BJ (cell line): ENCODE measurements around the gene AEBP2. TPM values are rescaled to one million over a fixed set of nuclear protein-coding genes. Genes with fewer than 3 reads are reported as not detected.

Experiments used
- CTCF ChIA-PET: fragments of 350-600 bp; formaldehyde crosslinking; extraction: SDS; loops from one replicate; lab custom pipeline; 2021; ENCODE audit warnings: antibody characterized with exemption, inconsistent platforms; lab: Yijun Ruan, JAX
- POLR2A ChIA-PET: fragments of 300-600 bp; sonication (Branson Sonifier 250); formaldehyde crosslinking; extraction: SDS; loops from one replicate; lab custom pipeline; 2021; ENCODE audit warnings: antibody characterized with exemption; lab: Charles Lee
- DNase-seq: peaks from one replicate; pipeline ENCODE4 v3.0.0-alpha.2; 2011; ENCODE audit warnings: low read depth
- H3K27me3 ChIP-seq: 2 replicates; pipeline ENCODE4 v1.6.0; 2011; ENCODE audit warnings: low read length; ENCODE audit not compliant: control insufficient read depth, insufficient read depth
- H3K36me3 ChIP-seq: 2 replicates; pipeline ENCODE4 v1.5.1; 2011; ENCODE audit warnings: low read length; ENCODE audit not compliant: control insufficient read depth, insufficient read depth
- H3K4me3 ChIP-seq: 2 replicates; pipeline ENCODE4 v1.5.1; 2011; ENCODE audit warnings: low read depth, mild to moderate bottlenecking, control low read depth, low read length
- polyA plus RNA-seq: library from polyadenylated mRNA; depleted of rRNA; stranded (reverse); fragments of >200 nt; gene quantifications from 2 replicates; pipeline ENCODE4 v1.2.3, GENCODE V29; 2011
- TF ChIP-seq, protein P1 (sequence below): IDR thresholded peaks from 2 replicates; pipeline ENCODE4 v1.5.1; 2011; ENCODE audit warnings: low read depth, mild to moderate bottlenecking, control low read depth, inconsistent platforms, low read length, moderate library complexity; ENCODE audit not compliant: insufficient read depth

The AEBP2 gene
- polyA plus RNA-seq, 1 experiment: 6.3 TPM

DNA sequence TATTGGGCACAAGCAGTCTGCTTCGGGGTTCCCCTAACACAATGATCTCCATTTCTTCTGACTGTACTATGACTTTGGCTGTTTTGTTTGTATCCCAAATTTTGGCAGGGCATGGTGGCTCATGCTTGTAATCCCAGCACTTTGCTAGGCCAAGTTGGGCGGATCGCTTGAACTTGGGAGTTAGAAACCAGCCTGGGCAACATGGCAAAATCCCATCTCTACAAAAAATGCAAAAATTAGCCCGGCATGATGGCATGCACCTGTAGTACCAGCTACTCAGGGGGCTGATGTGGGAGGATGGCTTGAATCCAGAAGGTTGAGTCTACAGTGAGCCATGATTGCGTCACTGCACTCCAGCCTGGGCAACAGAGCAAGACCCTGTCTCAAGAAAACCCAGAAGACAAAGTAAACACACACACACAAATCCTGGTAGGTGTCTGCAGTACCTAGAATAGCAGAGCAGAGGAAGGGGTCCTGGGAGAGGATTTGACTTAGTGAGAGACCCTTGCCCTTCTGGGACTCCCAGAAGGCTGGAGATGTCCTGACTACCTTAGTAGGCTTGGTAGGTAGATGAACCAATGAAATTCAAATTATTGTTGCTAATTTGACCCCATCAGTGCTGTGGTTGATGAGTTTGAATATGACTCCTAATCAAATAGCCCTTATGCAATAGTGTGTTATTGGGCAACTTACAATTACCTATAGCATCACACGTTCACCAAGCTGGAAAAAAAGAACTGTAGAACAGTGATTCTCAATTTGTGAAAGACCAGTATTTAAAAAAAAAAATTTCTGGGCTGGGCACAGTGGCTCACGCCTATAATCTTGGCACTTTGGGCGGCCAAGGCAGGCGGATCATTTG is 6.8 kb upstream of the AEBP2 start:
- H3K36me3 ChIP-seq: no peaks in the 10 kb centered on the region
- no peaks in the 10 kb centered on the region for H3K27me3 ChIP-seq
- POLR2A ChIA-PET: interaction anchor here (0.6 kb wide), 2 partner anchors 9 to 119 kb away, joined by 3 to 7 read pairs; no protein-coding TSS in a partner anchor
- no peak for DNase-seq
- no peak overlapping the region for H3K4me3 ChIP-seq
- TF ChIP-seq, protein P1, sequence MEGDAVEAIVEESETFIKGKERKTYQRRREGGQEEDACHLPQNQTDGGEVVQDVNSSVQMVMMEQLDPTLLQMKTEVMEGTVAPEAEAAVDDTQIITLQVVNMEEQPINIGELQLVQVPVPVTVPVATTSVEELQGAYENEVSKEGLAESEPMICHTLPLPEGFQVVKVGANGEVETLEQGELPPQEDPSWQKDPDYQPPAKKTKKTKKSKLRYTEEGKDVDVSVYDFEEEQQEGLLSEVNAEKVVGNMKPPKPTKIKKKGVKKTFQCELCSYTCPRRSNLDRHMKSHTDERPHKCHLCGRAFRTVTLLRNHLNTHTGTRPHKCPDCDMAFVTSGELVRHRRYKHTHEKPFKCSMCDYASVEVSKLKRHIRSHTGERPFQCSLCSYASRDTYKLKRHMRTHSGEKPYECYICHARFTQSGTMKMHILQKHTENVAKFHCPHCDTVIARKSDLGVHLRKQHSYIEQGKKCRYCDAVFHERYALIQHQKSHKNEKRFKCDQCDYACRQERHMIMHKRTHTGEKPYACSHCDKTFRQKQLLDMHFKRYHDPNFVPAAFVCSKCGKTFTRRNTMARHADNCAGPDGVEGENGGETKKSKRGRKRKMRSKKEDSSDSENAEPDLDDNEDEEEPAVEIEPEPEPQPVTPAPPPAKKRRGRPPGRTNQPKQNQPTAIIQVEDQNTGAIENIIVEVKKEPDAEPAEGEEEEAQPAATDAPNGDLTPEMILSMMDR: no peak
- CTCF ChIA-PET: no interaction called here

DNA sequence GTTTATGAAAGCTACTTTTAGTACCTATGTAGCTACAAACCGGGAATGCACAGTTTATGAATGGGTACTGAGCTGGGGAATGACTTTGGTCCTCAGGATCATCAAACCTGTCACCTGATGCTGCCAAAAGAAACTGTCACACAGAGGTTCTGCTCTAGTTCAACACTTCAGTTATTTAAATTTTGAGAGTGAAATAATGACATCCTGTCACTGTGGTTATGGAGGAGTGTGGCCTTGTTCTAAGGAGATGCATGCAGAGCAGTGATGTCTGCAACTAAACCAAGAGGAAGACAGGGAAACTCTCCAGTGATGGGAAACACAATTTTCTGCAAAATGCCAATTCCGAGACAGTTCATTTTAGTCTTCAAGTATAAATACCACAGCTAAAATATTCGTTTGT is 4.8 kb upstream of the AEBP2 start:
- DNase-seq: no peak
- H3K4me3 ChIP-seq: no peak overlapping the region
- TF ChIP-seq, protein P1: no peak
- ChIA-PET POLR2A (no interaction called here), CTCF (no interaction called here)
- no peaks in the 10 kb centered on the region for H3K27me3 ChIP-seq
- H3K36me3 ChIP-seq: no peaks in the 10 kb centered on the region

DNA sequence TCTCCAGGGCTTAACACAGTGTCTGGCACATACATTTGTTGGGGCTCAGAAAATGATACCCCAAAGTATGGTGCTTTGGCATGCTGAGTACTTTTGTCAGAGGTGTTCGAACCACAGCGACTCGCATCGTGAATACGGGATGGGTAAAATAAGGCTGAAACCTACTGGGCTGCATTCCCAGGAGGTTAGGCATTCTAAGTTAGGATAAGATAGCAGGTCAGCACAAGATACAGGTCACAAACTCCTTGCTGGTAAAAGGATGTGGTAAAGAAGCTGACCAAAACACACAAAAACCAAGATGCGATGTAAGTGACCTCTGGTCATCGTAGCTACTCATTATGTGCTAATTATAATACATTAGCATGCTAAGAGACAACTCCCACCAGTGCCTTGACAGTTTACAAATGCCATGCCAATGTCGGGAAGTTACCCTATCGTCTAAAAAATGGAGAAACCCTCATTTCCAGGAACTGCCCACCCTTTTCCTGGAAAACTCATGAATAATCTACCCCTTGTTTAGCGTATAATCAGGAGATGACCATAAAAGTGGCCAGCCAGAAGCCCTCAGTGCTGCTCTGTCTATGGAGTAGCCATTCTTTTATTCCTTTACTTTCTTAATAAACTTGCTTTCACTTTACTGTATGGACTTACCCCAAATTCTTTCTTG is 3.3 kb upstream of the AEBP2 start:
- Histone ChIP-seq H3K36me3 (no peaks in the 10 kb centered on the region), H3K27me3 (no peaks in the 10 kb centered on the region), H3K4me3 (no peak overlapping the region)
- no peak for DNase-seq
- CTCF ChIA-PET: interaction anchor here (0.6 kb wide), 1 partner anchor 1861 kb away, joined by 3 read pairs; no protein-coding TSS in a partner anchor
- TF ChIP-seq, protein P1: no peak
- POLR2A ChIA-PET: no interaction called here

DNA sequence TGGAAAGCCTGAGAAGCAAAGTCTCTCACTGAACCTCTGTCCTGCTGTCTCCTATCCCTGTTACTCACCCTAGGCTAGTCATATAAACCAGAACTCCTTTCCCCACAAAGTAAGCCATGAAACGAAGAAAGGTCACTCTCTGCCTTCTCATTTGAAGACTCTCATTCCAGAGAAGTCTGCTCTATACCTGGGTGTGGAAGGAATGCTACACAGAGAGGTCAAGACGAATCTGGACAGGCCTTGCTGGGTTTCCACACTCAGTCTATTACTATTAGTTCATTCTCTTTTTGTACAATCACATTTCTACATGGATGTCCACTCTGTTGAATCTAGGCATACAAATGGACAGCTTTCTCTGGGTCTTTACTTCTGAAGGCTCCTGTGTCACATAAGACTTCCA is 2.4 kb upstream of the AEBP2 start:
- no peak overlapping the region for H3K4me3 ChIP-seq
- H3K36me3 ChIP-seq: no peaks in the 10 kb centered on the region
- H3K27me3 ChIP-seq: no peaks in the 10 kb centered on the region
- ChIA-PET POLR2A (no interaction called here), CTCF (no interaction called here)
- TF ChIP-seq, protein P1: no peak
- no peak for DNase-seq

DNA sequence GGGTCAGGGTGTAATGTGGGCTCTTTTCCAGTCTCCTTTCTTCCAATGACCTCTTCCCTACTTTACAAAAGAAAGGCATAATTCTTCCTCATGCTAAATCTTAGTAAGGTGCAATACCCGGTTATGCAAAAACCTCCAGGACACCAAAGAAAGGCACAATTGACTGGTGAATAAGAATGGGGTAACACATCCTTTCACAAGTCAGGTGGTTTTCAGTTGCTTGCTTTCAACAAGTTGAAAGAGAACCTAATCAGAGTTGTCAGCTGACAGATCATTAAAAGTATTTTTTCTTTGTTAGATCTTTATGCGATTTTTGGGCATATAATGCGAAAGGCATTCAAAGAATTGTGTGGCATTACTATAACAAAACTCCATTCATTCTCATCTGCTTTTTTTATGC is 1.3 kb upstream of the AEBP2 start:
- ChIA-PET CTCF (no interaction called here), POLR2A (no interaction called here)
- TF ChIP-seq, protein P1: no peak
- no peak for DNase-seq
- Histone ChIP-seq H3K4me3 (no peak overlapping the region), H3K27me3 (no peaks in the 10 kb centered on the region), H3K36me3 (no peaks in the 10 kb centered on the region)
